GM10248 (cell line): Measurements from ENCODE around the gene MBTD1.
"Not testable (repeated sequence)": the region's sequence is repeated elsewhere in the genome, so short reads cannot be mapped to it uniquely, and the experiment has no call there.

Source experiments
- CTCF ChIA-PET: fragments of 300-600 bp; sonication (Branson Sonifier 250); formaldehyde crosslinking; extraction: SDS; loops from one replicate; lab custom pipeline; 2021; ENCODE audit warnings: antibody characterized with exemption; lab: Yijun Ruan, JAX
- POLR2A ChIA-PET: fragments of 350-650 bp; sonication (Branson Sonifier 250); formaldehyde crosslinking; extraction: SDS; loops from one replicate; lab custom pipeline; 2020; ENCODE audit warnings: antibody characterized with exemption; lab: Yijun Ruan, JAX
- DNase-seq: peaks from one replicate; pipeline ENCODE4 v3.0.0; 2012; ENCODE audit errors: extremely low spot score
- CTCF ChIP-seq: IDR thresholded peaks from 2 replicates; pipeline ENCODE4 v1.5.1; 2012; ENCODE audit warnings: mild to moderate bottlenecking, low read depth; ENCODE audit errors: extremely low read depth, missing control alignments, control extremely low read depth

Gene MBTD1

DNA sequence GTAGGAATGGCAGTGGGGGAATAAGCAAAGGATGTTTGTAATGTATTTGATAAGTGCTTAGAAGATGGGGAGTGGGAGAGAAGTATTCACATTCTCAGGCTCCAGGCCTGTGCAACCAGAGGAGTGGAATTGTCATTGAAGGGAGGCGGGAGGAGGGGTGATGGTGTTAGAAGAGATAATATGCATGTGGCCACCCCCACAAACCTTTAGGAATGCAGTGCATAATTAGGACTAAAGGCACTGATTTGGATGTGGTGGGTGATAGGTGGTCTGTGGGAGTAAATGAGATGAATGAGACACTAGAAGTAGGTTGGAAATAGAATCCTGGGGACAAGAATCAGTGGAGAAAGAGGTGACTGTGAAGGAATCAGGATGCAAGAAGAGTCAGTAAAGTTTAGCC, 27.6 kb upstream of the MBTD1 start:
- no peak for TF ChIP-seq CTCF
- no peak for DNase-seq
- ChIA-PET CTCF (interaction anchor here (1.6 to 2.4 kb wide), 2 partner anchors 10 to 13 kb away, joined by 4 to 14 read pairs; no protein-coding TSS in a partner anchor), POLR2A (no interaction called here)

DNA sequence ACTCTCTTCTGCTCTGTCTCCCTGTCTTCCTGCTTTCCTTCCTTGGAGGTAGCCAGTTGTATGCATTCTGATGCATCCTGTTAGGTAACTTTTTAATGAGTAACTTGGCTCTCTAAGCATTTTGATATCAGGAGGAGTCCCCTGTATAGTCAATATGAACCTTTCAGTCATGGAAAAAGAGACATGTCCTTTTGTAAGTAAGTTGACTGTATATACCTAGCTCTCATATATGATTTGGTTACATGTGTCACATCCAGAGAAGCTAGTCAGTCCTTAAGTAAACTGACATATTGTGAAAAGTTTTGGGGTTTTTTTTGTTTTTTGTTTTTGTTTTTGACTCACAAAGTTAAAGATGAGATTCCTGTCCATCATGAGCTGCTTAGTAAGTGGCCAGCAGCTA, 19.3 kb upstream of the MBTD1 start:
- no peak for TF ChIP-seq CTCF
- ChIA-PET POLR2A (no interaction called here), CTCF (no interaction called here)
- DNase-seq, result no peak

GRCh38 chr17:51275381-51275780, 15.5 kb upstream of the MBTD1 start:
- ChIA-PET POLR2A (no interaction called here), CTCF (no interaction called here)
- no peak for TF ChIP-seq CTCF
- DNase-seq, result no peak

DNA sequence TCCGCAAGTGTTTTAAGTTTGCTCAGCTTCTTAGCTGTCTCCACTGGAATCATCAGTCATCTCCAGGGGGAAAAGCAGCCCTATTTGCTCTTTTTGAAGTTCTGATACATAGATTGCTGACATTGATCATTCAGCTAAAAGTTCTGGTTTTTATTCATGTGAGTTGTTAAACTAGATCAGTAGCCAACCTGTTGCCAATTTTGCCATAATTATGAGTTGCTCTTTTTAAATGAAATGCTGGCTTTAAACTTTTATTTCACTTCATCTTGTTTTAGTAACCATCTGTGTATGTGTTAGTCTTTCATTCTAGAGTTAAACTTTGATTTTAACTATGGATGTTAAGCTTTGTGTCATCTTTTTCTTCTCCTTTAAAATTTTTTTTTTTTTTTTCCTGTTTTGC, 13.0 kb upstream of the MBTD1 start:
- POLR2A ChIA-PET, result interaction anchor here (1.2 kb wide), 1 partner anchor 11 kb away, joined by 3 read pairs; no protein-coding TSS in a partner anchor
- CTCF ChIA-PET, result interaction anchor here (0.9 to 1.3 kb wide), 3 partner anchors 9 to 42 kb away, joined by 3 to 5 read pairs (median 4); no protein-coding TSS in a partner anchor
- no peak for DNase-seq
- TF ChIP-seq CTCF, result no peak

DNA sequence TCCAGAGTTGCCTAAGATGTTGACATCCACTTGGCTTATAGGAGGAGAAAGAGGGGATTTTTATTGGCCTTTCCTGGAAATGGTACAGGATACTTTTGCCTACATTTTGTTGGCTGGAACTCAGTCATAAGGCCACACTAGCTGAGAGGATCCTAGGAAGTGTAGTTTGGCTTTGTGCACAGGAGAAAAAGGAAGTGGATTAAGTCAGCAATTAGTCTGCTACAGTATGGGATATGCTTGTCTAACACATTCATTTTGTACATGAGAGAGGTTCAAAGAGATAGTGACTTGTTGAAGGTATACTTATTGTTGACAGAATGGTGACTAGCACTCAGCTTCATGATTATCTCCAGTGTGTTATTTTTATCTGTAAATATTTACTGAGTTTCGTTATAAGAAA, 10.8 kb upstream of the MBTD1 start:
- DNase-seq, result no peak
- no peak for TF ChIP-seq CTCF
- POLR2A ChIA-PET, result interaction anchor here (0.6 kb wide), 1 partner anchor 28 kb away, joined by 3 read pairs; no protein-coding TSS in a partner anchor
- CTCF ChIA-PET, result interaction anchor here (1.1 kb wide), 1 partner anchor 27 kb away, joined by 4 read pairs; no protein-coding TSS in a partner anchor

- CTCF ChIA-PET, result interaction anchor here (0.7 to 1.6 kb wide), 2 partner anchors 8 to 12 kb away, joined by 3 to 5 read pairs; no protein-coding TSS in a partner anchor
- no peak for TF ChIP-seq CTCF
- DNase-seq, result no peak
- POLR2A ChIA-PET, result no interaction called here
Measured at GRCh38 chr17:51269991-51270390, 10.1 kb upstream of the MBTD1 start.

- POLR2A ChIA-PET, result interaction anchor here (1.3 kb wide), 1 partner anchor 9 kb away, joined by 3 read pairs; no protein-coding TSS in a partner anchor
- CTCF ChIA-PET, result not testable (repeated sequence)
- peak; percentile 17 for DNase-seq
Measured at GRCh38 chr17:51264466-51264865, 4.6 kb upstream of the MBTD1 start.
